ENCODE data around the gene BDH1. TPM values are rescaled to one million over a fixed set of nuclear protein-coding genes. Genes with fewer than 3 reads are reported as not detected.

Gene BDH1
- polyA plus RNA-seq, 1 experiment: 6.5 TPM

- no peak overlapping the region for H3K4me3 ChIP-seq (ENCODE audit: low read depth, low read length)
- H3K36me3 ChIP-seq (ENCODE audit: control insufficient read depth, insufficient read depth, low read length): no peaks in the 10 kb centered on the region
- ChIA-PET CTCF (interaction anchor here (1.2 kb wide), 1 partner anchor 8 kb away, joined by 4 read pairs; no protein-coding TSS in a partner anchor), POLR2A (no interaction called here)
- no peak for DNase-seq (ENCODE audit: low read depth)
- H3K27me3 ChIP-seq (ENCODE audit: control insufficient read depth, insufficient read depth, low read length): no peaks in the 10 kb centered on the region
- no peak for TF ChIP-seq CTCF (IDR thresholded peaks at IDR 0.05; ENCODE audit: insufficient read depth, low read depth, low read length)
Observed at GRCh38 chr3:197533927-197534725, 21.6 kb downstream of the BDH1 start.

GRCh38 chr3:197533396-197533795 is 22.4 kb downstream of the BDH1 start:
- H3K27me3 ChIP-seq (ENCODE audit: control insufficient read depth, insufficient read depth, low read length): no peaks in the 10 kb centered on the region
- CTCF ChIA-PET: interaction anchor here (1.2 kb wide), 1 partner anchor 8 kb away, joined by 4 read pairs; no protein-coding TSS in a partner anchor
- POLR2A ChIA-PET: no interaction called here
- no peak overlapping the region for H3K4me3 ChIP-seq (ENCODE audit: low read depth, low read length)
- no peak for DNase-seq (ENCODE audit: low read depth)
- H3K36me3 ChIP-seq (ENCODE audit: control insufficient read depth, insufficient read depth, low read length): no peaks in the 10 kb centered on the region
- TF ChIP-seq CTCF (IDR thresholded peaks at IDR 0.05; ENCODE audit: insufficient read depth, low read depth, low read length): no peak

- Histone ChIP-seq H3K27me3 (ENCODE audit: control insufficient read depth, insufficient read depth, low read length) (no peaks in the 10 kb centered on the region), H3K36me3 (ENCODE audit: control insufficient read depth, insufficient read depth, low read length) (no peaks in the 10 kb centered on the region), H3K4me3 (ENCODE audit: low read depth, low read length) (no peak overlapping the region)
- POLR2A ChIA-PET: no interaction called here
- no peak for TF ChIP-seq CTCF (IDR thresholded peaks at IDR 0.05; ENCODE audit: insufficient read depth, low read depth, low read length)
- no peak for DNase-seq (ENCODE audit: low read depth)
- CTCF ChIA-PET: interaction anchor here (0.7 to 1.4 kb wide), 3 partner anchors 9 to 200 kb away, joined by 3 to 4 read pairs (median 4); no protein-coding TSS in a partner anchor
Observed at GRCh38 chr3:197532388-197532787, 23.4 kb downstream of the BDH1 start.

GRCh38 chr3:197528190-197528589 is 27.6 kb downstream of the BDH1 start:
- ChIA-PET CTCF (interaction anchor here (1.2 to 2.9 kb wide), 2 partner anchors 9 to 12 kb away, joined by 3 to 6 read pairs; no protein-coding TSS in a partner anchor), POLR2A (no interaction called here)
- DNase-seq (ENCODE audit: low read depth): no peak
- no peaks in the 10 kb centered on the region for H3K27me3 ChIP-seq (ENCODE audit: control insufficient read depth, insufficient read depth, low read length)
- no peak for TF ChIP-seq CTCF (IDR thresholded peaks at IDR 0.05; ENCODE audit: insufficient read depth, low read depth, low read length)
- no peak overlapping the region for H3K4me3 ChIP-seq (ENCODE audit: low read depth, low read length)
- H3K36me3 ChIP-seq (ENCODE audit: control insufficient read depth, insufficient read depth, low read length): no peaks in the 10 kb centered on the region

GRCh38 chr3:197527569-197527968 is 28.2 kb downstream of the BDH1 start:
- ChIA-PET CTCF (interaction anchor here (1.2 to 2.9 kb wide), 3 partner anchors 10 to 18 kb away, joined by 3 to 8 read pairs (median 6); no protein-coding TSS in a partner anchor), POLR2A (no interaction called here)
- no peaks in the 10 kb centered on the region for H3K36me3 ChIP-seq (ENCODE audit: control insufficient read depth, insufficient read depth, low read length)
- no peak for TF ChIP-seq CTCF (IDR thresholded peaks at IDR 0.05; ENCODE audit: insufficient read depth, low read depth, low read length)
- H3K4me3 ChIP-seq (ENCODE audit: low read depth, low read length): no peak overlapping the region
- no peaks in the 10 kb centered on the region for H3K27me3 ChIP-seq (ENCODE audit: control insufficient read depth, insufficient read depth, low read length)
- DNase-seq (ENCODE audit: low read depth): no peak
